OCI-LY1 (cell line): Measurements from ENCODE around the gene RAD51D.

ENCODE experiments used
- H2AFZ ChIP-seq: fragments of 200-600 bp; sonication (generic), shearing (Covaris generic); 2 replicates; pipeline ENCODE4 v1.6.0; 2014; ENCODE audit warnings: antibody characterized with exemption, mild to moderate bottlenecking, low read length
- H3F3A ChIP-seq: fragments of 200-600 bp; sonication (generic), shearing (Covaris generic); 2 replicates; pipeline ENCODE4 v1.6.0; 2014; ENCODE audit warnings: mild to moderate bottlenecking, antibody characterized with exemption, low read length, moderate library complexity; ENCODE audit not compliant: insufficient read depth
- H3K27ac ChIP-seq: fragments of 200-600 bp; sonication (generic); 2 replicates; pipeline ENCODE4 v1.5.1; 2014; ENCODE audit warnings: low read length, mixed run types, mild to moderate bottlenecking, low read depth; ENCODE audit not compliant: poor library complexity, severe bottlenecking
- H3K27me3 ChIP-seq: fragments of 200-600 bp; sonication (generic); 2 replicates; pipeline ENCODE4 v1.6.0; 2014; ENCODE audit warnings: antibody characterized with exemption, mild to moderate bottlenecking, low read length, moderate library complexity; ENCODE audit not compliant: insufficient read depth
- H3K36me3 ChIP-seq: fragments of 200-600 bp; sonication (generic); 2 replicates; pipeline ENCODE4 v1.6.1; 2014; ENCODE audit warnings: mild to moderate bottlenecking, antibody characterized with exemption, low read length, moderate library complexity, mixed read lengths; ENCODE audit not compliant: insufficient read depth
- H3K4me1 ChIP-seq: fragments of 200-600 bp; sonication (generic); 2 replicates; pipeline ENCODE4 v1.5.1; 2014; ENCODE audit warnings: mild to moderate bottlenecking, low read length, moderate library complexity; ENCODE audit not compliant: insufficient read depth, severe bottlenecking
- H3K4me2 ChIP-seq: fragments of 200-600 bp; sonication (generic), shearing (Covaris generic); 2 replicates; pipeline ENCODE4 v1.6.1; 2014; ENCODE audit warnings: low read length
- H3K4me3 ChIP-seq: fragments of 200-600 bp; sonication (generic); 2 replicates; pipeline ENCODE4 v1.5.1; 2014; ENCODE audit warnings: low read length, low read depth, mild to moderate bottlenecking, mixed read lengths; ENCODE audit not compliant: poor library complexity, severe bottlenecking
- H3K79me2 ChIP-seq: fragments of 200-600 bp; shearing (Covaris generic); 2 replicates; pipeline ENCODE4 v1.6.1; 2016; ENCODE audit warnings: mixed run types, low read length, mixed read lengths; ENCODE audit not compliant: insufficient read depth
- H3K9ac ChIP-seq: fragments of 200-600 bp; sonication (generic), shearing (Covaris generic); 2 replicates; pipeline ENCODE4 v1.6.1; 2014; ENCODE audit warnings: mild to moderate bottlenecking, low read length, mixed read lengths
- H3K9me2 ChIP-seq: fragments of 200-600 bp; sonication (generic), shearing (Covaris generic); 2 replicates; pipeline ENCODE4 v1.6.1; 2014; ENCODE audit warnings: low read depth, mild to moderate bottlenecking, low read length, mixed read lengths
- H3K9me3 ChIP-seq: fragments of 200-600 bp; shearing (Covaris generic); 2 replicates; pipeline ENCODE4 v1.6.1; 2014; ENCODE audit warnings: low read length, mixed read lengths
- H4K20me1 ChIP-seq: fragments of 200-600 bp; sonication (generic), shearing (Covaris generic); 2 replicates; pipeline ENCODE4 v1.6.0; 2016; ENCODE audit warnings: mild to moderate bottlenecking, low read length; ENCODE audit not compliant: insufficient read depth
- EZH2 ChIP-seq: fragments of 200-600 bp; sonication (generic), shearing (Covaris generic); IDR thresholded peaks from 2 replicates; pipeline ENCODE4 v1.8.0; 2017; ENCODE audit warnings: borderline replicate concordance, mixed run types, mild to moderate bottlenecking, antibody characterized with exemption, low read length, moderate library complexity, mixed read lengths
- TF ChIP-seq, protein P1 (sequence below): fragments of 200-600 bp; sonication (generic), shearing (Covaris generic); IDR thresholded peaks from 2 replicates; pipeline ENCODE4 v1.5.1; 2017; ENCODE audit warnings: mild to moderate bottlenecking, antibody characterized with exemption, low read length, moderate library complexity, mixed read lengths

The RAD51D gene

DNA sequence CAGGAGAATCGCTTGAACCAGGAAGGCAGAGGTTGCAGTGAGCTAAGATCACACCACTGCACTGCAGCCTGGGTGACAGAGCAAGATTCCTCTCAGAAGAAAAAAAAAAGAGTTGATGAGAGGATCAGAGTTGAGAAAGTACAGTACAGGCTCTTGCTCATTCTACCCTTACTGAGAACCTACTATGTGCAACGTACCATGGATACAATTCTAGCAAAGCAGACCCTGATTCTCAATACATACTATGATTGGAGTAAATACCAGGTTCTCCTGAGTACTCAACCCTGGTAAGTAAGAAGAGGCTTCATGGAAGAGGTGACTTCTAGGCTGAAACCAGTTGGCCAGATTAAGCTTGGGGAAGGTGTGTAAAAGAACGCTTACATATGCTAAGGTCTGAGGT lies 57.4 kb downstream of the RAD51D start:
- Histone ChIP-seq H4K20me1 (no peaks in the 10 kb centered on the region), H3K4me2 (no peak overlapping the region), H3K9me3 (no peaks in the 10 kb centered on the region), H2AFZ (no peak overlapping the region), H3K4me1 (peaks cover 9% of the 10 kb centered on the region), H3K27me3 (no peaks in the 10 kb centered on the region), H3K9me2 (no peaks in the 10 kb centered on the region), H3K9ac (no peak overlapping the region), H3K79me2 (no peaks in the 10 kb centered on the region), H3F3A (no peaks in the 10 kb centered on the region), H3K4me3 (no peak overlapping the region), H3K36me3 (no peaks in the 10 kb centered on the region; the same call in 1 of the 2 replicates), H3K27ac (no peak overlapping the region)
- TF ChIP-seq EZH2, result no peak
- TF ChIP-seq, protein P1, sequence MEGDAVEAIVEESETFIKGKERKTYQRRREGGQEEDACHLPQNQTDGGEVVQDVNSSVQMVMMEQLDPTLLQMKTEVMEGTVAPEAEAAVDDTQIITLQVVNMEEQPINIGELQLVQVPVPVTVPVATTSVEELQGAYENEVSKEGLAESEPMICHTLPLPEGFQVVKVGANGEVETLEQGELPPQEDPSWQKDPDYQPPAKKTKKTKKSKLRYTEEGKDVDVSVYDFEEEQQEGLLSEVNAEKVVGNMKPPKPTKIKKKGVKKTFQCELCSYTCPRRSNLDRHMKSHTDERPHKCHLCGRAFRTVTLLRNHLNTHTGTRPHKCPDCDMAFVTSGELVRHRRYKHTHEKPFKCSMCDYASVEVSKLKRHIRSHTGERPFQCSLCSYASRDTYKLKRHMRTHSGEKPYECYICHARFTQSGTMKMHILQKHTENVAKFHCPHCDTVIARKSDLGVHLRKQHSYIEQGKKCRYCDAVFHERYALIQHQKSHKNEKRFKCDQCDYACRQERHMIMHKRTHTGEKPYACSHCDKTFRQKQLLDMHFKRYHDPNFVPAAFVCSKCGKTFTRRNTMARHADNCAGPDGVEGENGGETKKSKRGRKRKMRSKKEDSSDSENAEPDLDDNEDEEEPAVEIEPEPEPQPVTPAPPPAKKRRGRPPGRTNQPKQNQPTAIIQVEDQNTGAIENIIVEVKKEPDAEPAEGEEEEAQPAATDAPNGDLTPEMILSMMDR, result no peak

DNA sequence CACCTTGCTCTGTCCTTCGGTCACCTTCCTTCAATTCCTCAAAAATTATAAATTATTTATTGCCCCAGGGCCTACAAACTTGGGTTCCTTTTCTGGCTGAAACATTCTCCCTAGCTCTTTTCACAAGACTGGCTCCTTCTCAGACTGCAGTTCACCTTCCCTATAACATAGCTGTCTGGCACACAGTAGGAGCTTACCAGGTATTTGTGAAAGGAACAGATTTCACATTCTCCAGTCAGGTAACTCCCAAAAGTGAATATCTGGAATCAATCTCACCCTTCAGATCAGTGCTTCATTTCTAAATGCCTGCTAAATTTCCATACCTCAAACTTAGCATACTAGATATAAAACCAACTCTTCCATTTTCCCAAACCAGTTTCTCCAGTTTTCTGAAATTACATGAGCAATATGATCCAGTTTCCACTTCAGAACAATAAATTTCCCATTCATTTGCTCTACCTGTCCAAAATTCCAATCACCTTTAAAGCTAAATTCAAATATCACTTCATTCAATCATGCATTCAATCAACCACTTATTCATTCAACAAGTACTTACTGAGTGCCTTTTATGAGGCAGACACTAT lies 62.2 kb downstream of the RAD51D start:
- no peak overlapping the region for H2AFZ ChIP-seq
- no peak overlapping the region for H3K4me3 ChIP-seq
- H3K9me3 ChIP-seq, result no peaks in the 10 kb centered on the region
- no peaks in the 10 kb centered on the region for H3K79me2 ChIP-seq
- no peaks in the 10 kb centered on the region for H4K20me1 ChIP-seq
- no peaks in the 10 kb centered on the region for H3K9me2 ChIP-seq
- no peaks in the 10 kb centered on the region; the same call in 1 of the 2 replicates for H3K36me3 ChIP-seq
- H3K4me2 ChIP-seq, result no peak overlapping the region
- TF ChIP-seq EZH2, result no peak
- TF ChIP-seq, protein P1, result no peak
- no peak overlapping the region for H3K9ac ChIP-seq
- no peaks in the 10 kb centered on the region for H3K4me1 ChIP-seq
- no peaks in the 10 kb centered on the region for H3K27me3 ChIP-seq
- H3K27ac ChIP-seq, result no peak overlapping the region
- H3F3A ChIP-seq, result no peaks in the 10 kb centered on the region

DNA sequence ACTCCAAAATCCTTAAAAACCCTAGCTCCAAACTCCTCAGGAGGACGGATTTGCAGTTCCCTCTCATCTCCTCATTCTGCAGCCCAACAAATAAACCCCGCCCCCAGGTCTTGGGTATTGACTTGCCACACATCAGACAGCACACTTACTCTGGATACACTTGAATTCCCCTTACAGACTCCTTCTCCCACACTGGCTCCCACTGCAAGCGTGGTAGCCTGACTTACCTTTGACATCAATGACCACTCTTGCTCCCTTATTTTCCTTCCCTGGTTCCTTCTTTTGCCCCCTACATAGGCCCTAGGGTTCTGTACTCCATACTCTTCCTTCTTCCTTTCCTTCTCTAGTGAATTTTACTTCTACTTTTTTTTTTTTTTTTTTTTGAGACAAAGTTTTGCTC lies 63.6 kb downstream of the RAD51D start:
- Histone ChIP-seq H4K20me1 (no peaks in the 10 kb centered on the region), H3K36me3 (no peaks in the 10 kb centered on the region; the same call in 1 of the 2 replicates), H3K27ac (no peak overlapping the region), H3K4me2 (no peak overlapping the region), H2AFZ (no peak overlapping the region), H3K9me3 (no peaks in the 10 kb centered on the region), H3K4me1 (peaks cover 14% of the 10 kb centered on the region), H3K27me3 (no peaks in the 10 kb centered on the region), H3K9ac (no peak overlapping the region), H3K79me2 (no peaks in the 10 kb centered on the region), H3K4me3 (no peak overlapping the region), H3F3A (no peaks in the 10 kb centered on the region), H3K9me2 (no peaks in the 10 kb centered on the region)
- no peak for TF ChIP-seq EZH2
- TF ChIP-seq, protein P1, result no peak
